AG20443 (cell line): ENCODE measurements around the gene ABL1.

Source experiments
- DNase-seq: peaks from one replicate; pipeline ENCODE4 v3.0.0; 2012; ENCODE audit warnings: low spot score, mixed read lengths

ABL1 gene

GRCh38 chr9:130891688-130892476 lies 56.8 kb downstream of the ABL1 start:
- DNase-seq = no peak

GRCh38 chr9:130892477-130893304 lies 57.6 kb downstream of the ABL1 start:
- no peak for DNase-seq

DNA sequence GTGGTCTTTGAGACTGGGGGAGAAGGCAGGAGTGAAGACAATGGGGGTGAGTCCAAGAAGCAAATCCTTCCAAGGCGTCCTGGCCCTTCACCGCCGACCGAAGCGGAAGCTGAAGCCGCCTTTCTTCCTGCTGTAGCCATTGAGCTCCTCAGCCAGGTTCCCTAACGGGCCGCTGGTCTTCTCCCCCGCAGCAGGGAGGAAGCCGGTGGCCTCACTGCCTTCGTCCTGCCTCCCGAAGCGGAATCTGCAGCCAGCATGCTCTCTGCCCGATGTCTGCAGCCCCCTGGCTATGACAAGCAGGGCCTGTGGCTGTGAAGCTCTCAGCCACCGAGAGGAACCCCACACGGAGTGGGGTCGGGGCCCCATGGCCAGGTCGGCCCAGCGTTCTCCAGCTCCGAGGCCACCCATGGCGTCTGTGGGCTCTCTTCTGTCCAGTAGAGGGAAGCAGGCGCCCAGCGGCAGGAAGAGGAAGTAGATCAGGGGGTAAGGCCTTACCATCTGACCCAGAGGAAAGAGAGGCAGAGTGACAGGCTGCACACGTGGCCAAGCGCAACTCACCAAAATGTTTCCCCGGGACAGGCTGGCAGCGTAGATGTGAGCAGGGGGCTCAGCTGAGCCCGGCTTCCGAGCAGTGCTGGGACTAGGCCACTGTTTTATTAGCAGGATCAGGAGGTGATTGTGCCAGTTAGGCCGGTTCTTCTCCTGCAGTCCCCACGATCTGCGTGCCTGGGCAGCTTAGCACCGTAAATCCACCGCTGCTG lies 58.5 kb downstream of the ABL1 start:
- no peak for DNase-seq

DNA sequence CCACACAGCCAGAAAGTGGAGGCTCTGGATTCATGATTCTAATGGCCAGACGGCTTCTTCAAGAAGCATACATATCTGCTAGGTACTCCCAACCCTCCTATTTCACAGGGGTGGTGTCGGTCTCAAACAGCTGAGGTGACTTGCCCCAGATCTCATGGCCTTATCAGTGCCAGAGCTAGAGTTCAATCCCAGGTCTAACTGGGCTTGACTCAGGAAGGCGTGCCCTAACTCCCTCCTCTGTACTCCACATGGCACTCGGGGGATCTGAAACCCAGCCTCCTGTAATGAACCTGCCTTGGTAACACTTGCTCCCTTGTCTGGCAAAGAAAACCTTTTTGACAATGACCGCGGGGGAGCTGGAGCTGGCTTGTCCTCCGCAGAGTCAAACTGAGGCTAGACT lies 59.5 kb downstream of the ABL1 start:
- DNase-seq = no peak

DNA sequence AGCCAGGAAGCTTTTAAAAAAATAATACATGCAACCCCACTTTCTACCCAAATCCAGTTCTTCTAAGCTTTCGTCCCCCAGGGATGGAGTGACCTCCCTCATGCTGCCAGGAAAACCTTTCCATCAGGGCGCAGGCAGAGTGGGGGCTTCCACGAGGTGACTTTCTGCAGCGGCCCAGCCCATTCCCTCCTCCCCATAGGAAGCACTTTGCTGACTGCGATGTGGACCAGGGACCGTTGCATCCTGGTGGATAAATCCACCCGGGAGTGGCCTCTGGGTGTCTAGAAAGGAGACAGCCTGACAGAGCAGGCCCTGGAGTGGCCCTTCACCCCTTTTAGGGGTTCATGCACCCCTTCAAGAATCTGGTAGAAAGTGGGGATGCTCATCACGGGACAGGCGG lies 60.0 kb downstream of the ABL1 start:
- no peak for DNase-seq

DNA sequence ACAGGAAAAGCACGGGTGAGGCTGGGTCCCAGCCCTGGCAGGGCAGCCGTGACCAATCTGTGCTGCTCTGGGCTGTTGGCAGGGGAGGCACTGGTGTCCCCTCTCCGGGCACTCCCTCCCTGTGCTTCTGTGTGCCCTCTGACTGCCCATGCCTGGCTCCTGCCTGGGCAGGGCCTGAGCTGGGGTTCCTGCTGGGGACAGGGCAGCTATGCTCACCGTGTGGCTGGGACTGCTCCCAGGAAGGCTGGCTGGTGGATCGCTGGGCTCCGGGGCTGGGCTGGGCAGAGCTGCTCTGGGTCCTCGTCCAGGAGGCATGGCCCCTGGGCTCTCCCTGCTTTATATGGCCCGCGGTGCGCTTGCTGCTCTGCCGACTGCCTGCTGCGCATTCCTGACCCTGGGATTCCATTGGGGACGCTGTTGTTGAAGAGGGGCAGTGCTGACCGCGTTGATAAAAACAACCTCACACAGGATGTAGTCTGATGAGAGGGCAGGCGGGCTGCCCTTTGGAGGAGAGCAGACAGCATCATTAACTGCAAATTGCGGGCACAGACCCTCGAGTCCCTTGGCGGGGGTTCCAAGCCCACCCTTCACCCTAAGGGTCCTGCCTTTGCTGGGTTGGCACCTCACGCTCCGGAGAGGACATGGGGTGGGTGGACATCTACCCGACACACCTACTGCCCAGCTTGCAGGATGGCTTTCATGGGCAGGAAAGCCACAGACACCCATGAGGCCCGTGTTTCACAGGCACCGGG lies 60.6 kb downstream of the ABL1 start:
- no peak for DNase-seq

- DNase-seq = no peak
These were observed 61.4 kb downstream of the ABL1 start, which contains the start of gene QRFP for GRCh38 chr9:130896233-130897014. Gene QRFP, minus strand, starts transcription at chr9:130896812. Its CDS starts 2,974 bp downstream, at chr9:130893838.

- no peak for DNase-seq
These were observed 62.2 kb downstream of the ABL1 start for GRCh38 chr9:130897105-130897751.

DNA sequence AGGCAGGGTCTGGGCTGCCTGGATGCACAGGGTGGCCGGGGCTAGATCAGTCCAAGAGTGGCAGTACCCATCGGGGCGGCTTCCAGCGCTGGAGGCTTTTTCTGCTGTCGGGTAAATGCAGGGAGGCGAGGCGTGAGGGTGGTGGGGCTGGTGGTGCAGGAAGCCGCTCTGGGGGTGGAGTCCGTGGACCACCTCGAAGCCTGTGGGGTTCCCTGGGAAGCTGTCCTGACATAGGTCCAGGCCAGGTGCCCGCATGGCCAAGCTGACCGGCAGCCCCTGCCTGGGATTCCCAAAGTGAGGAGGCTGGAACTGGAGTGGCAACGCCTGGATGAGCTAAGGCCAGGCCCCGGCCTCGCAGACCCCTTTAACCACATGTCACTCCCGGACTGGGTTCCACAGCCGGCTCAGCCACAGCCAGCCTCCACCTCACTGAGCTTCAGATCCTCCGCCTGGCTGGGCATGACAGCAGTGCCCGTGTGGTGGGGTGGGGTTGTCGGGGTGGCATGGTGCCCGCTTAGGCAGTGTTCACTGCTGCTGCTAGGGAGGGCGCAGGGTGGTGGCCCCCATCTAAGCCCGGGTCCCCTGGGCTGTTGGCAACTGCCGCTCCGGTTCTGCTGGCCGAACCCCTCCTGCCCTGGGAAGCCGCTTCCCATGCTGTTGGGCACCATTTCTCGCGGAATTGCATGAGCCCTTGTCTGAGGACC lies 62.9 kb downstream of the ABL1 start:
- DNase-seq = no peak

GRCh38 chr9:130898552-130898852 lies 63.4 kb downstream of the ABL1 start:
- no peak for DNase-seq

DNA sequence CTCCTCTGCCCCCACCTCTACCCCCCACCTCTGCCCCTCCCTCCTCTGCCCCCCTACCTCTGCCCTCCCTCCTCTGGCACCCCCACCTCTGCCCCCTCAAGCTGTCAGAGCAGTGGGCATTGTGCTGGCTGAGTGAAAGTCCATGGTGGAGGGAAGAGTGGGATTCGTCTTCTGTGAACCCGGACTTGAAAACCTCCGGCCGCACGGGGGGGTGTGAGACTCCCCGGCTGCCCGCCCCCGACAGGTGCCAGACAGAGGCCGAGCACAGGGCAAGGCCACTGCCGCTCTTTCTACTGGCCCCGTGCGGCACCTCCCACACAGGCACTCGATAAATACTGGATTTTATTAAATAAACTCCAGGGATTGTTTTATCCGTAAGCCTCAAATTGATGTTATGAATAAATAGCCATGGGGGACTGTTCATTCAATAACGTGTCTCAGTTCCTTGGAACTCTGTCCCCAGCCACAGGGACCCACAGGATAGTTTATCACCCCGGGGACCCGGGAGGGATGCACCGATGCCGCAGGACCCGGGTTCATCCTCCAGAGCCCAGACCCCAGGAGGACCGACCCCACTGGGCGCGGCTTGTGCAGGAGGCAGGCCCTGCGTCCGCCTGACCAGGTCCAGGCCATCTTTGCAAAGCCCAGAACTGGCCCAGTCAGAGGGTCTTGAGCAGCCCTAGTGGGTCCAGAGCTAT lies 64.1 kb downstream of the ABL1 start:
- no peak for DNase-seq

DNA sequence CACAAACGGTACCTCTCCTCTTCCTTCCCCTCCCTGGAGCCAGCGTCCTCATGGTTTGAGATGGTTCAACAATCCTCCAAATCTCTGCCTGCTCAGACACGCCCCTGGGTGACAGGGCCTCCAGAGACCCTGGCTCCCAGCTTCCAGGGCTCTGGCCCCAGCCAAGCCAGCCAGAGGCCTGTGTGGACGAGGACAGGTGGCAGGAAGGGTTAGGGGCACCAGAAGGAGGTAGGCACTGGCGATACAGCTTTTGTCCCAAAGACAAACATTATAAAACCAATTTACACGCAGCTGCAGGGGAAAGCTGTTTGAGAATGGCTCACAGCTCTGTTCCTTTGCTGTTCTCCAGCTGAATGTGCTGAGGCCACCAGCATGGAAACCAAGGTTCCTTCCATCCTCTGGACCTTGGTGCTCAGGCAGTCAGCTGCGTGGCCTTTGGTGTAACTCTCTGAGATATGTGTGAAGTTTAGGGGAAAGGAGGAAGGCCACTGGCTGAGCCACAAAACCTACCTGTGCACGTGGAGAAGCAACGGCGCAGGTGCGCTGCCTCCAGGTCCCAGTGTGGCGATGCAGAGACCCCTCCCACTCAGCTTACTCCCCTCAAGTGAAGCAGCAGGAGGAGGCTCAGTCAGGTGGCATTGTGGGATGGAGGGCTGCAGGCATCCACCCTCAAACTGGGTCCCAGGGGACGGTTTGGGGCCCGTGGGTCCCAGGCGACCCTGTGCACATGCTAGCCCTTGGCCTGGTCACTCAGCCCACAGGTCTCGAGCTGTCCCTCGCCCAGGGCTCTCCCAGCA lies 65.8 kb downstream of the ABL1 start:
- no peak for DNase-seq

GRCh38 chr9:130901498-130902203 lies 66.6 kb downstream of the ABL1 start:
- DNase-seq = no peak

DNA sequence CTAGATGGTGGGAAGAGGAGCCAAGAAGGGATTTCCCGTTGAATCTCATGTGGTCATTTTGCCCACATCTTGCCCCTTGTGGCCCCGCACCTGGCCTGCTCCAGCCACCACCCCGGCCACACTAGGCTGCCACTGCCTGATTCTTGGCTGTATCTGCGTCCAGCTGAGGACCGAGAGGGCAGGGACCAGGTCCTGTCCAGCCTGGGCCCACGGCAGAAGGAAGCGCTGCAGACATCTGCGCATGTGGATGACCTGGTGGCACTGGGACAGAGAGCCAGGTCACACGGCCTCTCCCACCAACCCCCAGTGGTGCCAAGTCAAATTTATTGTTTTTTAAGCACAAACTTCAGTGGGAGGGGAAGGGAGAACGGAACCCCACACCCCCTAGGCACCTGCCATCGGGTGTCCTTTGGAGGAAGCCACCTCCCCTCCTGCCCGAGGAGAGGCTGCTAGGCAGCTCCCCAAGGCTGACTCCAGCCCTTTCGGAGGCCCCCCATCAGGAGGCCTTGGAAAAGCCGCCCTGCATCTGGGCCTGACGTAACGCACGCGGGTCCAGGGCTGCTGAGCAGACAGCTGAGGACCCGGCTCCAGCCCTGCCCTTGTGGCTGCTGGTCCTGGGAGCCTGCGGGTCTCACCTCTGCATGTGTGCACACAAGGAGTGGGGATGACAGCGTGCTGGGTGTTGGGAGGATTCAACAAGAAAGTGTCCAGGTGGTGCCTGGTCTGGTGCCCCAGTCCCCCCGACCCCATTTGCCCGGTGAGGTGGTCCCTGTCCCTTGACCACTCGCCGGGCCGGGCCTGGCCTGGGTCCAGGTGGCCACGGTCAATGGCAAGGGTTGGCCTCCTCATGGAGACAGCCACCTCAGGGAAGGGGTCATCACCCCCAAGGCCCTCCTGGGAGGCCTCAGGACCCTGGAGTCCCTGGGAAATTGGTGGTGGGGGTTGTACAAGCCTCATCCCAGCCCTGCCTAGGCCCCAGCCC lies 67.4 kb downstream of the ABL1 start:
- DNase-seq = no peak

GRCh38 chr9:130903194-130904069 lies 68.4 kb downstream of the ABL1 start:
- no peak for DNase-seq
